HCT116 (cell line): ENCODE data around the gene CAMK2A. TPM values are rescaled to one million over a fixed set of nuclear protein-coding genes. Genes with fewer than 3 reads are reported as not detected.

Experiments used
- ATAC-seq: fragments of 200-7000 bp; cut with Tn5 transposase; 2 replicates; pipeline ENCODE4 v1.9.1; 2020; ENCODE audit warnings: mild to moderate bottlenecking, moderate library complexity
- BruUV-seq: library from RNA; stranded (reverse); fragments of 400-500 nt; replicated peaks from 2 replicates; lab custom pipeline; 2021; lab: Mats Ljungman, UMichigan
- CTCF ChIA-PET: fragments of 300-600 bp; sonication (Branson Sonifier 250); formaldehyde crosslinking; loops from one replicate; lab custom pipeline; 2021; ENCODE audit warnings: antibody characterized with exemption; lab: Charles Lee
- POLR2A ChIA-PET: fragments of 300-600, 350-600 bp; sonication (Branson Sonifier 250); formaldehyde crosslinking; loops from one replicate; lab custom pipeline; 2021; ENCODE audit warnings: antibody characterized with exemption; lab: Charles Lee
- RAD21 ChIA-PET, 2 experiments: fragments of 300-600 bp; sonication (Branson Sonifier 250); formaldehyde crosslinking; loops; one replicate each; lab custom pipeline; 2023; ENCODE audit warnings: low total read pairs in 2 of 2; ENCODE audit not compliant: uncharacterized antibody in 2 of 2, unreplicated experiment in 2 of 2, low non-redundant PET in 1 of 2; lab: Charles Lee
- DNase-seq: peaks from one replicate; pipeline ENCODE4 v3.0.0-alpha.2; 2010; ENCODE audit warnings: low read depth, low spot score
- H2AFZ ChIP-seq: fragments of 200-600 bp; shearing (Covaris generic), sonication (generic); 2 replicates; pipeline ENCODE4 v1.6.1; 2017; ENCODE audit warnings: low read depth, mixed run types, mixed read lengths, antibody characterized with exemption, low read length; ENCODE audit not compliant: poor library complexity, severe bottlenecking
- H3K27ac ChIP-seq: 2 replicates; pipeline ENCODE4 v1.5.1; 2012; ENCODE audit warnings: low read depth, low read length
- H3K27me3 ChIP-seq: fragments of 200-600 bp; sonication (generic); 2 replicates; pipeline ENCODE4 v1.6.1; 2016; ENCODE audit warnings: mixed run types, low read length, mixed read lengths; ENCODE audit not compliant: insufficient read depth
- H3K36me3 ChIP-seq, 2 experiments: fragments of 200-500 bp in 1 of 2; fragments of 200-600 bp in 1 of 2; sonication (Bioruptor generic) in 1 of 2; sonication (generic) in 1 of 2; 2 replicates each; pipeline versions ENCODE4 v1.5.1 to v1.6.1; 2014 to 2016; ENCODE audit warnings: low read length in 2 of 2, inconsistent platforms in 1 of 2, mixed read lengths in 1 of 2, mixed run types in 1 of 2; ENCODE audit not compliant: insufficient read depth in 2 of 2, control insufficient read depth in 1 of 2
- H3K4me1 ChIP-seq, 2 experiments: fragments of 200-600 bp in 1 of 2; sonication (generic) in 1 of 2; 2 replicates each; pipeline versions ENCODE4 v1.5.1 to v1.6.1; 2012 to 2017; ENCODE audit warnings: low read length in 2 of 2, inconsistent platforms in 1 of 2, mild to moderate bottlenecking in 1 of 2, mixed read lengths in 1 of 2, mixed run types in 1 of 2, moderate library complexity in 1 of 2; ENCODE audit not compliant: insufficient read depth in 2 of 2, control insufficient read depth in 1 of 2
- H3K4me2 ChIP-seq: fragments of 200-600 bp; sonication (generic); 2 replicates; pipeline ENCODE4 v1.6.1; 2017; ENCODE audit warnings: mixed run types, low read length, mixed read lengths
- H3K4me3 ChIP-seq, 2 experiments: fragments of 200-600 bp in 1 of 2; sonication (generic) in 1 of 2; replicated peaks in 1 of 2; 2 replicates each; pipeline ENCODE4 v1.5.1; 2011 to 2016; ENCODE audit warnings: low read length in 2 of 2, control low read depth in 1 of 2, low read depth in 1 of 2, mild to moderate bottlenecking in 1 of 2, mixed read lengths in 1 of 2, mixed run types in 1 of 2
- H3K79me2 ChIP-seq: fragments of 200-600 bp; sonication (generic); 2 replicates; pipeline ENCODE4 v1.6.1; 2017; ENCODE audit warnings: mild to moderate bottlenecking, mixed run types, low read length, moderate library complexity, mixed read lengths; ENCODE audit not compliant: insufficient read depth
- H3K9ac ChIP-seq: fragments of 200-600 bp; sonication (generic); 2 replicates; pipeline ENCODE4 v1.6.1; 2016; ENCODE audit warnings: low read length, mixed read lengths
- H3K9me2 ChIP-seq: fragments of 200-600 bp; sonication (generic), shearing (Covaris generic); 2 replicates; pipeline ENCODE4 v1.6.1; 2017; ENCODE audit warnings: mixed run types, mild to moderate bottlenecking, moderate library complexity; ENCODE audit not compliant: insufficient read depth
- H3K9me3 ChIP-seq, 2 experiments: fragments of 200-500 bp in 1 of 2; fragments of 200-600 bp in 1 of 2; sonication (Bioruptor generic) in 1 of 2; sonication (generic) in 1 of 2; 2 replicates each; pipeline ENCODE4 v1.6.1; 2014 to 2017; ENCODE audit warnings: low read length in 2 of 2, mixed read lengths in 2 of 2, inconsistent platforms in 1 of 2, low read depth in 1 of 2, mild to moderate bottlenecking in 1 of 2, mixed run types in 1 of 2, moderate library complexity in 1 of 2; ENCODE audit not compliant: control insufficient read depth in 1 of 2, insufficient read depth in 1 of 2
- H4K20me1 ChIP-seq: fragments of 200-600 bp; sonication (generic), shearing (Covaris generic); 2 replicates; pipeline ENCODE4 v1.6.1; 2017; ENCODE audit warnings: mixed run types, mild to moderate bottlenecking, moderate library complexity; ENCODE audit not compliant: insufficient read depth
- ATF3 ChIP-seq: IDR thresholded peaks from 2 replicates; pipeline ENCODE4 v1.6.1; 2012
- CBX3 ChIP-seq: IDR thresholded peaks from 2 replicates; pipeline ENCODE4 v1.6.1; 2012; ENCODE audit warnings: low read depth
- EGR1 ChIP-seq: IDR thresholded peaks from 2 replicates; pipeline ENCODE4 v1.6.1; 2012; ENCODE audit warnings: low read depth
- ELF1 ChIP-seq: IDR thresholded peaks from 2 replicates; pipeline ENCODE4 v1.6.1; 2012; ENCODE audit warnings: low read depth, borderline replicate concordance
- EZH2 ChIP-seq: fragments of 200-600 bp; sonication (generic); IDR thresholded peaks from 2 replicates; pipeline ENCODE4 v1.6.1; 2017; ENCODE audit warnings: antibody characterized with exemption, mixed run types
- FOSL1 ChIP-seq: IDR thresholded peaks from 2 replicates; pipeline ENCODE4 v1.6.1; 2012; ENCODE audit warnings: low read depth
- POLR2AphosphoS5 ChIP-seq: IDR thresholded peaks from 2 replicates; pipeline ENCODE4 v1.6.1; 2011; ENCODE audit warnings: mild to moderate bottlenecking, low read depth, low read length, moderate library complexity
- SIN3A ChIP-seq: IDR thresholded peaks from 2 replicates; pipeline ENCODE4 v1.6.1; 2012; ENCODE audit warnings: low read depth
- SP1 ChIP-seq: IDR thresholded peaks from 2 replicates; pipeline ENCODE4 v1.6.1; 2012; ENCODE audit warnings: low read depth
- SRF ChIP-seq: IDR thresholded peaks from 2 replicates; pipeline ENCODE4 v1.6.1; 2012; ENCODE audit warnings: low read depth
- ZNF274 ChIP-seq: fragments of 200-500 bp; sonication (Bioruptor generic); IDR thresholded peaks from 2 replicates; pipeline ENCODE4 v1.6.1; 2014; ENCODE audit warnings: mild to moderate bottlenecking, low read depth, low read length, inconsistent platforms
- intact Hi-C: fragments of 100-400 bp; cut with micrococcal nuclease; formaldehyde crosslinking; loops from 2 replicates; pipeline ENCODE4 v1.10.0; 2022
- total RNA-seq: library from RNA; stranded (reverse); gene quantifications from one replicate; pipeline ENCODE4 v1.2.1, GENCODE V29; 2021; ENCODE audit not compliant: unreplicated experiment

Gene CAMK2A
- total RNA-seq, 1 experiment from 2014 or later: not detected

DNA sequence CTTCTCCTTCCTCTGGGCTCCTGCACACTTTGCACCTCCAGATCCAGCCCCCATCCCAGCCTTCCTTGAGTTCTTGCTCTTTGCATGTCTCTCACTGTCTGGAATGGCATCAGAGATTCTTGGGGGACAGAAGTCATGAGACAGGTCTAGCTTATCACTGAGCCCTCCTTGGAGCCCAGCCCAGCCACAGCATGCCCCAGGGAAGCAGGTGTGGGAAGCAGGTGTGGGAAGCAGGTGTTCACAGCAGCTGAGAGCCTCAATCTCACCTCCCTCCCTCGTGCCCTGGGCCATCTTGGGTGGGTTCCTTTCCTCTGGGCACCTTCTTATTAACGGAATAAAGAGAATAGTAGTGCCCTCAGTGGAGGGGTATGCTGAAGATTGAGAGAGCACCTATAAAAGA, 72.5 kb downstream of the CAMK2A start:
- H3K27me3 ChIP-seq: no peaks in the 10 kb centered on the region
- no peak overlapping the region for H3K4me3 ChIP-seq
- H3K36me3 ChIP-seq: no peaks in the 10 kb centered on the region
- ATAC-seq: no peak
- no peak overlapping the region for H2AFZ ChIP-seq
- ChIA-PET RAD21 (no interaction called here), CTCF (interaction anchor here (1.4 to 1.5 kb wide), 2 partner anchors 381 to 383 kb away, joined by 3 to 5 read pairs; no protein-coding TSS in a partner anchor), POLR2A (no interaction called here)
- TF ChIP-seq ATF3 (no peak), EGR1 (no peak), CBX3 (no peak), POLR2AphosphoS5 (no peak), SP1 (no peak), SRF (no peak), EZH2 (no peak), SIN3A (no peak), FOSL1 (no peak), ZNF274 (no peak), ELF1 (no peak)
- no peak for DNase-seq
- no peak overlapping the region for H3K9ac ChIP-seq
- 0 out of 4 replicates have a peak, but pooled peaks cover 0 to 2% of the 10 kb centered on the region in 2 experiments for H3K4me1 ChIP-seq
- intact Hi-C loops: loop anchor here (10.0 kb wide), 2 partner anchors 172 to 212 kb away; partner anchors contain the start of genes HMGXB3 and TIGD6
- H3K4me2 ChIP-seq: no peak overlapping the region
- BruUV-seq: no TSS peak
- no peak overlapping the region for H3K27ac ChIP-seq
- no peaks in the 10 kb centered on the region for H3K79me2 ChIP-seq
- H3K9me3 ChIP-seq: no peaks in the 10 kb centered on the region
- no peaks in the 10 kb centered on the region for H4K20me1 ChIP-seq
- H3K9me2 ChIP-seq: no peaks in the 10 kb centered on the region
